ENCODE data around the gene UGT1A6. TPM values are rescaled to one million over a fixed set of nuclear protein-coding genes. Genes with fewer than 3 reads are reported as not detected.

The UGT1A6 gene
- total RNA-seq, 1 donor from 2014 or later = not detected

DNA sequence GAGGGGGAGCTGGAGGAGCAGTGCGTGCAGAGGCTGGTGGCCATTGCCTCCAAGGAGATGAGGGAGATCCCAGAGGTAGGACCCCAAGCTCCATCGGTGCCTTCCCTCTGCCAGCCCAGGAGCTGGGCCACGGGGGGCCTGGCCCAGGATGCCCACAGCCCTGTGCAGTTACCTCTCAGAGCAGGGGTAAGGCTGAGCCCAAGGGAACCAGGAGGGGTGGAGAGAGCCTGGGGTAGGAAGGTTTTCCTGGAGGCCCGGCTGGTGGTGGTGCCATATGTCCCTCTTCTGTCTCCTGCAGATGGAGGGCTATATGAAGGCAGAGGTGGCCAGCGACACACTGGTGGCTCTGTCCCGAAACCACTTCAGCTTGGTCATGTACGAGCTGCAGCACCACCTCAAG is 96.9 kb downstream of the UGT1A6 start:
- ChIA-PET CTCF (no interaction called here), POLR2A (no interaction called here)
- no peak for TF ChIP-seq CTCF (IDR thresholded peaks at IDR 0.05)
- intact Hi-C loops (cut with micrococcal nuclease) = no loop called here
- Mint-ChIP-seq H3K27ac (no peak overlapping the region), H3K27me3 (peaks cover 7% of the 10 kb centered on the region), H3K4me3 (no peak overlapping the region), H3K9me3 (peaks cover 2% of the 10 kb centered on the region), H3K36me3 (ENCODE audit: low read depth) (no peaks in the 10 kb centered on the region), H3K4me1 (no peaks in the 10 kb centered on the region)
- DNase-seq (no peak), ATAC-seq (ENCODE audit: low read depth) (no peak)

DNA sequence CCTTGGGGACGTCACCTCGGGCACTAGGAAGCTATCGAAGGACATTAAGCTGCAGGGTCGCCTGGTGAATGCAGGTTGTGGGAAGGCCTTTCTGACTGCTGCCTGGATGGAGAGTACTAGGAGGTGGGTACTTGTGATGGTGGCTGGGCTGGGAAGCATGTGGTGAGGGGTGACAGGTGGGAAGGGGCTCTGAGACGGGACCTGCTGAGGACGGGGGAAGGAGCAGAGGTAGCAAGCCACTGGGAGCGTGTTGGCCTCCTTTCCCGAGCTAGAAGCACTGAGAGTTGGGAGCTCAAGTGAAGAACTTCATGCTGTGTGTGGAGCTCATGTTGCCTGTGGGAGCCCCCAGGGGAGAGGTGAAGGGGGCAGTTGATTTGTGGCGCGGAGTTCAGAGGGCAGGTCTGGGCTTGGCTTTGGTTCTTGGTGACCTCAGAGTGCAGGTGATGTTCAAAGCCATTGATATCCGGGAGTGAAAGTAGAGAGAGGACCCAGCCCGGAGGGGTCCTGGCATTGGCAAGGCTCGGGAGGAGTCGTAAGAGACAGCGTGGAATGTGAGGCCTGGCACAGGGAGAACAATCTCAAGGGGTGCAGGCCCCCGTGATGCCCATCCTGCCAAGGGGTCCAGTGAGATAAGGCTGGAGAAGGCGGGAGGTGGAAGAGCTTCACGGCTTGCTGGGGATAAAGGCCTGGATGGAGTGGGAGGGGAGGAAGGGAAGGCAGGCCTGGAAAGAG is 98.6 kb downstream of the UGT1A6 start:
- no peak for TF ChIP-seq CTCF (IDR thresholded peaks at IDR 0.05)
- DNase-seq = no peak
- no peaks in the 10 kb centered on the region for H3K9me3 Mint-ChIP-seq
- POLR2A ChIA-PET = no interaction called here
- H3K36me3 Mint-ChIP-seq (ENCODE audit: low read depth) = no peaks in the 10 kb centered on the region
- no peaks in the 10 kb centered on the region for H3K4me1 Mint-ChIP-seq
- H3K27ac Mint-ChIP-seq = no peak overlapping the region
- peaks cover 7% of the 10 kb centered on the region for H3K27me3 Mint-ChIP-seq
- no peak for ATAC-seq (ENCODE audit: low read depth)
- CTCF ChIA-PET = no interaction called here
- H3K4me3 Mint-ChIP-seq = no peak overlapping the region
- intact Hi-C loops (cut with micrococcal nuclease) = no loop called here

GRCh38 chr2:233791883-233792329 is 99.2 kb downstream of the UGT1A6 start:
- no peak overlapping the region for H3K4me3 Mint-ChIP-seq
- no peaks in the 10 kb centered on the region for H3K4me1 Mint-ChIP-seq
- H3K36me3 Mint-ChIP-seq (ENCODE audit: low read depth) = no peaks in the 10 kb centered on the region
- intact Hi-C loops (cut with micrococcal nuclease) = no loop called here
- DNase-seq (no peak), ATAC-seq (ENCODE audit: low read depth) (no peak)
- H3K9me3 Mint-ChIP-seq = no peaks in the 10 kb centered on the region
- no peak for TF ChIP-seq CTCF (IDR thresholded peaks at IDR 0.05)
- peaks cover 7% of the 10 kb centered on the region for H3K27me3 Mint-ChIP-seq
- POLR2A ChIA-PET = no interaction called here
- no peak overlapping the region for H3K27ac Mint-ChIP-seq
- CTCF ChIA-PET = no interaction called here

DNA sequence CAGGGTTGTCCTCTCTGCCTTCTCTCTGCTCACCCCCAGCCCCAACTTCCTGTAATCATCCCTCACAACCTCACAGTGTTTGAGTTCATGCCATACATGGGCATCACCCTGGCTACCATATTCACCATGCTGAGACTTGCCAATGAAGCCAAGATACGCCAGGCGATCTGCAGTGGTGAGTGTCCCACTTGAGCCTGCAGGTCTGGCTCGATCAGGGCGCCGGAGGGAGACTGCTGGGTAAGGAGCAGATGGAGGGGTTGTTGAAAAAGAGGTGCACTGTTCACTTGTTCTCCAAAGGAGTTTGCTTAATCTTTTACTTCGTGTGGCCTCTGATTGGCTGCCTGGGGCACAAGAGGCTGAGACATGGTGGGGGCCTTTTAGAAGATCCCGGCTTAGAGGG is 100.0 kb downstream of the UGT1A6 start:
- ChIA-PET CTCF (no interaction called here), POLR2A (no interaction called here)
- Mint-ChIP-seq H3K27me3 (peaks cover 7% of the 10 kb centered on the region), H3K36me3 (ENCODE audit: low read depth) (no peaks in the 10 kb centered on the region), H3K4me1 (no peaks in the 10 kb centered on the region), H3K27ac (no peak overlapping the region), H3K4me3 (no peak overlapping the region), H3K9me3 (no peaks in the 10 kb centered on the region)
- intact Hi-C loops (cut with micrococcal nuclease) = no loop called here
- DNase-seq (no peak), ATAC-seq (ENCODE audit: low read depth) (no peak)
- TF ChIP-seq CTCF (IDR thresholded peaks at IDR 0.05) = no peak

GRCh38 chr2:233793465-233794127 is 100.9 kb downstream of the UGT1A6 start:
- intact Hi-C loops (cut with micrococcal nuclease) = no loop called here
- Mint-ChIP-seq H3K9me3 (no peaks in the 10 kb centered on the region), H3K4me3 (no peak overlapping the region), H3K36me3 (ENCODE audit: low read depth) (no peaks in the 10 kb centered on the region), H3K27me3 (peaks cover 7% of the 10 kb centered on the region), H3K4me1 (no peaks in the 10 kb centered on the region), H3K27ac (no peak overlapping the region)
- ChIA-PET POLR2A (no interaction called here), CTCF (no interaction called here)
- ATAC-seq (ENCODE audit: low read depth) = no peak
- TF ChIP-seq CTCF (IDR thresholded peaks at IDR 0.05) = no peak
- DNase-seq = no peak
